Raji (cell line): ENCODE data around the gene SMARCD3.

Source experiments
- POLR2A ChIP-seq: IDR thresholded peaks from 2 replicates; pipeline ENCODE4 v1.6.1; 2011; ENCODE audit warnings: low read depth, low read length, control low read depth; ENCODE audit not compliant: insufficient read depth

The SMARCD3 gene

DNA sequence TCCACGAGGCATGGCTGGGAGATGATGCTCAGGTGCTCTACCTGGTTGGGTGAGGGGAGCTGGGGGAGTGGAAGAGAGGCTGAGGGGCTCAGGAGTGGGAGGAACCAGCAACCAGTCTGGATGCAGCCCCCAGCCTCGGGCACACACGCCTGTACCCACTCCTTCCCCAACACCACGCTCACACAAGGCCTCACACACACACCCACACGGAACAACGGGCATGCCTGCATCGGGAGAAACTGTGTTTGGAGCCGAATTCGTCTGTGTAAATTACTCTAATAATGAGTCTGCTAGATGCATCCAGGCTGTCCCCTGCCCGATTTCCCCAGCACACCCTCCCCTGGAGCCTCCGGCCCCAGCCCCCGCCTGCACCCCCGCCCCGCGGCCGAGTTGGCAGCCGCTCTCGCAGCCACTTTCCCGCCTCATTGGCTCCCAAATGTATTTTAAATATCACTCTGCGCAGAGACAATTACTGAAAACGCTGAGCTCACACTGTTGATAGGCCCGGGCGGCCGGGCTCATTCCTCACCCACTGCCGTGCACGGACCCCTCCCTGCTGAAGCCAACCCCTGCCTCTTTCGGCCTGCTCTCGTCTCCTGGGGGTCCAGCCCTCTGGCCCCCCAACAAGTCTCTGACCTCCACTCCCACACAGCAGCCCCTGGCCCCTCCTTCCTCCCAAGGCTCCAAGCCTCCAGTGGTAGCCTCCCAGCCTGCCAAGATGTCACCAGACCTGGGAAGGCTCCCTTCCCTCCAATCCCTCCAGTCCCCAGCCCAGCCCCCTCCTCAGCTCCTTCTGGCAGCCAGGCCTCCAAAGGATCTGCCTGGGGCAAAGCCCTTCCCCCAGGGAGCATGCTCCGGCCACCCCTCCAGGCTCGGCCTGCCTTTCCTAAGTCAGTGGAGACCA is 49.3 kb downstream of the SMARCD3 start:
- TF ChIP-seq POLR2A: no peak

- TF ChIP-seq POLR2A: no peak
Observed at GRCh38 chr7:151197932-151198331, 50.6 kb downstream of the SMARCD3 start.

DNA sequence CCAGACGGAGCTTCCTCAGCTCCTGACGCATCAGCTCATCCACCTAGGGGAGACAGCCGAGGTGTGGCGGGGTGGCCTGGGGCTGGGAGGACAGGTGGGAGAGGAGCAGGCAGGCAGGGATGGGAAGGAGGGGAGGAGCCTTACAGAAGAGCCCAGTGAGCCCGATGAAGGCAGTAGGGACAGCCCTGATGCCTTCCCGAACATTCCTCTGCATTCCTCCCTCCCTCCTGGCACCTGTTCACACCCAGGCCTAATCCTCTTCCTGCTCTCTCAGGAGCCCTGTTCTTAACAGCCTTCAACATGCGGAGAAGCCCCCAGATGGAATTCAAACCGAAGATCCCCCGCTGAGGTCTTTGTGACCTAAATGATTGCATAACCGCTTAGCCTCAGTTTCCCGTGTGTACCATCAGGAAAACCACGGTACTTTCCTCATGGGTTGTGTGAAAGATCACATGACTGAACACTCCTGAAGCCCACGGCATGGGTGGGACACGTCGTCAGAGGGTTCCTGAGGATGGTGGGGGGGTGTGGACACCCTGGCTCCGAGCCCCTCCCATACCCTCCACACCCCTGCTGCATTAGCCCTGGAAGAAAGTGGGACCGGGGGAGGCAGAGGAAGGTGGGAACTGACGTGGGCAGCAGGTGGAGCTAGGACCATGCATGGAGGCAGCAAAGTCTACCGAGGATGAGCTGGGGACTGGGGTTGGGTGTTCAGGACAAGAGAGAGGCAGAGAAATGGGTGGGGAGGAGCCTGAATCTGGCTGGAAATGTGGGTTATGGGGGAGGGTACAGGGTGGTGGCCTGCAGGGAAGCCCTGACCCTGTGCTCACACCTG is 52.7 kb downstream of the SMARCD3 start:
- TF ChIP-seq POLR2A: no peak

- no peak for TF ChIP-seq POLR2A
Observed at GRCh38 chr7:151194188-151194587, 54.3 kb downstream of the SMARCD3 start.

GRCh38 chr7:151193203-151193978 is 55.1 kb downstream of the SMARCD3 start:
- TF ChIP-seq POLR2A: no peak

DNA sequence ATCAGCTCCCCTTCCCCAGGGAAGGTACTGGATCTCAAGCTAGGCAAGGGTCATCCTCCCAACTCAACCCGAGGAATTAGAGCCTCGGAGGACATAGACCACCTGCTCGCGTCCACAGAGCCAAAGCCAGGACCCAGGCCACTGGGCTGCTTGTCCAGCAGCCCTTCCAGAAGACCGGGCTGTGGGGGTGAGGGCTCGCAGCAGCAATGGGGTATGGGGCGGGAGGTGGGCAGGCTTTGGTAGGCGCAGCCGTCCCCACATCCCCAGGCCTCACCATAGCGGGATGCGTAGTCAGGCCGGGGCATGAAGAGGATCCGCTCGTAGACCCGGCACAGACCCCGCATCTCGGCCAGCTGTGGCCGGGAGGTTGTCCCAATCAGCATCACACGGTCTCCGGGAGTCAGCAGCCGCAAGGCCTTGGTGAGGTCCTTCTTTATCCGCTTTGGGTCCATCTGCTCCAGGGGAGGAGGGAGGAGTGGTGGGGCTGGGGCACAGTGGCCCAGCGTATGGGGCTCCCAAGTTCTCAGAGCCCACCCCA is 56.4 kb downstream of the SMARCD3 start:
- no peak for TF ChIP-seq POLR2A

DNA sequence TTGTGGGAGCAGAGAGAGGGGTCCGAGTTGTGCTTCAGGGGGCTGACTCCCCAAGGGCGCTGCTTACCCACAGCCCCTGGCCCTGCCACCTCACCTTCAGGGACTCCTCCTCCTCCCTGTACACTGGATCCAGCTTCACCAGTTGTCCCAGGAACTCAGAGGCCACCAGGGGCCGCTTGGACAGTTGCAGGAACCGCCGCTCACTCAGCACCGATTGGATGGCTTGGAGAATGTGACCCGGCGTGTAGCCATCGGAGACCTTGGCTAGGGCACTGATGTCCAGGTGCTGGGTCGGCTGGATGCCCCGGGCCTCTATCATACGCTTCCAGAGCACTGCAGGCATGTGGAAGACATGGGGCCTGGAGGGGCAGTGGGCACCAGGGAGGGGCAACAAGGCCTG is 57.0 kb downstream of the SMARCD3 start:
- TF ChIP-seq POLR2A: no peak

GRCh38 chr7:151189038-151189437 is 59.5 kb downstream of the SMARCD3 start:
- TF ChIP-seq POLR2A: no peak
